HUES64 (cell line): ENCODE measurements around the gene ADCY9.

ENCODE experiments used
- H3K27ac ChIP-seq: 2 replicates; pipeline ENCODE4 v1.7.0; 2013; ENCODE audit warnings: low read depth, low read length, inconsistent platforms
- H3K27me3 ChIP-seq: 2 replicates; pipeline ENCODE4 v1.6.1; 2013; ENCODE audit warnings: mild to moderate bottlenecking, low read length; ENCODE audit not compliant: insufficient read depth
- H3K36me3 ChIP-seq: 2 replicates; pipeline ENCODE4 v1.6.1; 2013; ENCODE audit warnings: mild to moderate bottlenecking, low read length; ENCODE audit not compliant: insufficient read depth
- H3K4me1 ChIP-seq: 2 replicates; pipeline ENCODE4 v1.6.1; 2013; ENCODE audit warnings: mild to moderate bottlenecking, low read length, moderate library complexity; ENCODE audit not compliant: insufficient read depth
- H3K4me3 ChIP-seq: 2 replicates; pipeline ENCODE4 v1.5.1; 2013; ENCODE audit warnings: mild to moderate bottlenecking, low read length, moderate library complexity
- H3K9ac ChIP-seq: 2 replicates; pipeline ENCODE4 v1.6.1; 2013; ENCODE audit warnings: mild to moderate bottlenecking, low read depth, low read length
- H3K9me3 ChIP-seq: 2 replicates; pipeline ENCODE4 v1.6.1; 2013; ENCODE audit warnings: low read depth, low read length; ENCODE audit not compliant: insufficient read depth
- WGBS: fragments of 150-250, 120-280 bp; methylation state at CpG from one replicate; pipeline ENCODE4 v1.1.7; 2013; ENCODE audit warnings: missing lambda C conversion rate; 5-methylcytosine and 5-hydroxymethylcytosine counted together

The ADCY9 gene

DNA sequence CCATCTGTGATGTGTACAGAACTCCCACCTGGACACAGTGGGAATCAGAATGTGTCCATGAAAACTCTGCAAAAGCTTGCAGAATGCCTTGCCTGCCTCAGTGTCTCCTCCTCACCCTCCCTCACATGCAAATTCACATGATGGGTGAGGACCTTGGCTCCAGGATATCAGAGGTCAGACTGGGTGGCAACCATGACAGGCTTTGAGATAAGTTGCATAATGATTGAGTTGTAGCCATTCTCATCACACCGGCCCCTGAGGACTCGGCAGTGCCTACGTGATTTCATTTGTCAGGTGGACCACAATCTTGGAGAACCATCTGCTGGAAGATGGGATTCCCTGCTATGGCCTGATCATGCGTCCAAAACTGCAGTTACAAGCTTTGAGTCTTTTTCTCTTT lies 3.9 kb upstream of the ADCY9 start:
- Histone ChIP-seq H3K27ac (no peak overlapping the region), H3K36me3 (no peaks in the 10 kb centered on the region), H3K9me3 (no peaks in the 10 kb centered on the region), H3K9ac (no peak overlapping the region), H3K4me3 (no peak overlapping the region), H3K4me1 (no peaks in the 10 kb centered on the region), H3K27me3 (peaks cover 15% of the 10 kb centered on the region)
- WGBS, result 91% methylated on average over 4 of the region's 4 CpGs

DNA sequence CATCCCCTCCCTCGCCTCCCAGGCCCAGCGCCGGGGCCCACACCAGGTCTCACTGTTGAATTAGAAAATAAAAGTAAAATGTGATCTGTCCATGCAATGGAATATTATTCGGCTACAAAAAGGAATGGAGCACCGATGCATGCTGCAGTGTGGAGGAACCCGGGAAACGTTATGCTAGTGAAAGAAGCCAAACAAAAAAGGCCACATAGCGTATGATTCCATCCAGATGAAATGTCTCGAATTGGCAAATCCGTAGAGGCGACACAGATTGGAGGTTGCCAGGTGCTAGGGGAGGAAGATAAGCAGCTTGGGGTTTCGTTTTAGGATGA lies 972 bp upstream of the ADCY9 start:
- peaks cover 36% of the 10 kb centered on the region for H3K27me3 ChIP-seq
- 88% methylated on average over 12 of the region's 12 CpGs for WGBS
- no peaks in the 10 kb centered on the region for H3K36me3 ChIP-seq
- peak overlapping the region; percentile 64; the same call in 1 of the 2 replicates for H3K4me3 ChIP-seq
- no peak overlapping the region for H3K27ac ChIP-seq
- no peak overlapping the region for H3K9ac ChIP-seq
- no peaks in the 10 kb centered on the region for H3K9me3 ChIP-seq
- H3K4me1 ChIP-seq, result no peaks in the 10 kb centered on the region

DNA sequence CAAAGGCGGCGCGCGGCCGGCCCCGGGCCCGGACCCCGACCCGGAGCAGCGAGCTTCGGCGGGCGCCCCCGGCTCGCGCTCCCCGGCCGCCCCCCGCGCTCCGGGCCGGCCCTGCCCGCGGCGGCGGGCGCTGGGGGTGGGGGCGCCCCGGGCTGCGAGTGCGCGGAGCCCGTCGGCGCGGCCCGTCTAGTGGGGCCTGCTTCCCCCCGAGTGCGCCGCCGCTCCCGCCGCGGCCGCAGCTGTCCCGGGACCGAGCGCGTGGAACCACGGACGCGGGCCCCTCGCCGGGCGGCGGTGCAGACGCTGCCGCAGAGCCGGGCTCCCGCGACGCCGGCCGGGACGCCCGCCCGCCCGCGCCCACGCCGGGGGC lies 308 bp downstream of the ADCY9 start:
- no peak overlapping the region; the same call in 1 of the 2 replicates for H3K9ac ChIP-seq
- H3K27me3 ChIP-seq, result peaks cover 36% of the 10 kb centered on the region
- no peaks in the 10 kb centered on the region for H3K4me1 ChIP-seq
- H3K4me3 ChIP-seq, result peak overlapping the region; percentile 53
- H3K36me3 ChIP-seq, result no peaks in the 10 kb centered on the region
- no peaks in the 10 kb centered on the region for H3K9me3 ChIP-seq
- under 1% methylated on average over 71 of the region's 71 CpGs for WGBS
- no peak overlapping the region for H3K27ac ChIP-seq

DNA sequence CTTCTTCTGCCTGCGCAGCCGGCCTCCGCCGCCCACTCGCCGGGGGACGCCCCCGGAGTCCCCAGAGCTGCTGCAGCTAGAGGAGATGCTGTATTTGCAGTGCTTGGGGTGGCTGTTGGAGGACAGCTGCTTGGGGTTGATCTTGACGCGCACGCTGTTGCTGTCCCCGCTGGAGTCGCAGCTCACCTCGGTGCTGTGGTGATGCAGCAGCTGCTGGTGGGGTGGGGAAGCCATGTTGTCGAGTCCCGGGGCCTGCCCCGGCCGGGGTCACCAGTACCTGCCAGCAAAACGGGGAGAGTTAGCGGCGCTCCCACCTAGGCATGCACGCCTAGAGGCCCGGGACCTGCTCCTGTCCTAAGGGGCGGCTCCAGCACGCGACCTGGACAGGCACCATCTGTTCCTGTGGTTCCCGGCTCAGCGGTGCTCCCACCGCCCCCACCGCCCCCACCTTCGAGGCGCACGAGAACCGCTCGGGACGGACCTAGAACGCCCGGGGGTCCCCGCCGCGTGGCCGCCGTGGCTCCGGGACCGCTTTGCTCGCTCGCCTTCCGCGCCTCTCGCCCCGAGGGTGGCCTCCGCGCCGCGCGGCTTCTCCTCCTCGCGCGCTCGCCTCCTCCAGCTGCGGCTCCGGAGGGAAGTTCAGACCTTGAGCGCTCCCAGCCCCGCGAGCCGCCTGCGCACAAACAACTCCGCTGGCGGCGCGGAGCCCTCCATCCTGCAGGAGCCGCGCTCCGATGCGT lies 863 bp downstream of the ADCY9 start:
- Histone ChIP-seq H3K4me1 (no peaks in the 10 kb centered on the region), H3K27ac (no peak overlapping the region), H3K4me3 (peak overlapping the region; percentile 53), H3K36me3 (no peaks in the 10 kb centered on the region), H3K27me3 (peaks cover 36% of the 10 kb centered on the region), H3K9me3 (no peaks in the 10 kb centered on the region), H3K9ac (no peak overlapping the region; the same call in 1 of the 2 replicates)
- 6% methylated on average over 75 of the region's 75 CpGs for WGBS

DNA sequence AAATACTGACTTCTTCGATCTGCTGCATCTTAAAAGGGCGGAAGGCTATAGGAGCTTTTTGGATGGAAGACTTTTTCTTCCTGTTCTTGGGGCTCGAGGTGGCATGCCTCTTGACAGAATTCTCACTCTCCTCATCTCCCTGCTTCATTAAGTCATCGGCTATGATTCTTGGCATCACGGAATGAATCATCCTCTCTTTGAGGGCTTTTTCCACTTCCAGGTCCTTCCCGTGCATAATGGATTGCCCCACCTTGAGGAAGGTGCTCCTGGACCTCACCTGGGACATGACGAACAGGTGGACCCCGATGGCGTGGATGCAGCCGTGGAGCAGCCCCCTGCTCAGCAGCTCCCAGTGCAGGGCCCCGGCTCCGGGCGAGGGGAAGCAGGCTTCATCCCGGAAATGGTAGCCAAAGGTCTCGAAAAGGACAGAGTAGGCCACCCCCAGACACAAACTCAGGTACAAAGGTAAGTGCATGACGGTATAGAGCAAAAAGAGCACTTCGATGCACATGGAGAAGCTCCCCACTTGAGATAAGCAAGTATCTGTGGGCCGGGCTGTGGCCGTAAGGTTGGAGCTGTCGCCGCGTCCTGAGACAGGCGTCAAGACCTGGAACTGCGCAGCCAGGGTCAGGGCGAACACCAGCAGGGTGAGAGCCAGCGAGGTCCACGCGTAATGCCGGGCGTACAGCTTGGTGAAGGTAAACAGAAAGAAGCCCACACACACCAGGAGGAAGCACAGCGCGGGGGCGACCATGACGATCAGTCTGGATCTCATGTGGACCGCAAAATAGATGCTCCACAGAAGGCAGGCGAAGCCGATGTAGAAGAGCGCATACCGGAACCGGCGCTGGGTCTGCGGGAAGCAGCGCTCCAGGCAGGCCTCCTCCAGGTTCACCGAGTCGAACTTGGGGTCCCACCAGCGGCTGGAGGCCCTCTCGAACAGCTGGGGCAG lies 1.7 kb downstream of the ADCY9 start:
- Histone ChIP-seq H3K9ac (no peak overlapping the region), H3K36me3 (no peaks in the 10 kb centered on the region), H3K9me3 (no peaks in the 10 kb centered on the region), H3K4me3 (peak overlapping the region; percentile 53), H3K27ac (no peak overlapping the region), H3K4me1 (no peaks in the 10 kb centered on the region), H3K27me3 (peaks cover 36% of the 10 kb centered on the region)
- WGBS, result 86% methylated on average over 47 of the region's 47 CpGs

DNA sequence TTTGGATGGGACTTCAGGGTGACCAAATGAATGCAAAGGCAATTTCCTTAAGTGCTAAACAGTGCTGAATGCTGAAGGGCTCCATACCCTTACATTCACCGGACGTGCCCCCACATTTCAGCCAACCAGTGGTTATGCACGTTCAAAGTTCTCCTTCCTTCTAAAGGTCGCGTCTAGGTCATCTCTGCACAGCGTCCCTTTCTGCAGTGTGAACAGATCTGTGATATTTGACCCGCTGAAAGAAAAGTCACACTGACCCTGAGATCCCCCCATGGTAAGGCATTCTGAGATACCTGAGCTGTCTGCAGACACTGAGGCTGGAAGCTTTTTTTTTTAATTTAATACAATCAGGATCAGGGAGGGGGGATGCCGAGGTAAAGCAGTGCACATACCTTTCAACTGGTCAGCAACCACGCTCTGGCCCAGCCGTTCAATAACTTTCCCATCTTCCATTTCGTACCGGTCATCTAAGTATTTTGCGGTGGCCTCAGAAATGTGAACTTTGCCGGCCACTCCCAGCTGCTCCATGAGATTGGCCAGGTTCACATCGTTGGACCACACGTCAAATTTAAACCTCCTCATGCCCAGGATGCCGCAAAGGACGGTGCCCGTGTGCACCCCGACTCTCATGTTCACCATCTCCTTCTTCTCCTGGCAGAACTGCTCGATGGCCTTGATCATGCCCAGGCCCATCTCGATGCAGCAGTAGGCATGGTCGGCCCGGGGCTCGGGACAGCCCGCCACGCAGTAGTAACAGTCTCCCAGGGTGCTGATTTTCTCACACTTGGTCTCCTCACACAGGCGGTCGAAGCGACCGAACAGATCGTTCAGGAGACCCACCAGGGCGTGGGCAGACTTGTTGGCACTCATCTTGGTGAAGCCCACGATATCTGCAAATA lies 2.6 kb downstream of the ADCY9 start:
- H3K9ac ChIP-seq, result no peak overlapping the region
- peaks cover 36% of the 10 kb centered on the region for H3K27me3 ChIP-seq
- H3K36me3 ChIP-seq, result no peaks in the 10 kb centered on the region
- WGBS, result 92% methylated on average over 34 of the region's 34 CpGs
- no peaks in the 10 kb centered on the region for H3K4me1 ChIP-seq
- H3K9me3 ChIP-seq, result no peaks in the 10 kb centered on the region
- no peak overlapping the region for H3K4me3 ChIP-seq
- no peak overlapping the region for H3K27ac ChIP-seq

DNA sequence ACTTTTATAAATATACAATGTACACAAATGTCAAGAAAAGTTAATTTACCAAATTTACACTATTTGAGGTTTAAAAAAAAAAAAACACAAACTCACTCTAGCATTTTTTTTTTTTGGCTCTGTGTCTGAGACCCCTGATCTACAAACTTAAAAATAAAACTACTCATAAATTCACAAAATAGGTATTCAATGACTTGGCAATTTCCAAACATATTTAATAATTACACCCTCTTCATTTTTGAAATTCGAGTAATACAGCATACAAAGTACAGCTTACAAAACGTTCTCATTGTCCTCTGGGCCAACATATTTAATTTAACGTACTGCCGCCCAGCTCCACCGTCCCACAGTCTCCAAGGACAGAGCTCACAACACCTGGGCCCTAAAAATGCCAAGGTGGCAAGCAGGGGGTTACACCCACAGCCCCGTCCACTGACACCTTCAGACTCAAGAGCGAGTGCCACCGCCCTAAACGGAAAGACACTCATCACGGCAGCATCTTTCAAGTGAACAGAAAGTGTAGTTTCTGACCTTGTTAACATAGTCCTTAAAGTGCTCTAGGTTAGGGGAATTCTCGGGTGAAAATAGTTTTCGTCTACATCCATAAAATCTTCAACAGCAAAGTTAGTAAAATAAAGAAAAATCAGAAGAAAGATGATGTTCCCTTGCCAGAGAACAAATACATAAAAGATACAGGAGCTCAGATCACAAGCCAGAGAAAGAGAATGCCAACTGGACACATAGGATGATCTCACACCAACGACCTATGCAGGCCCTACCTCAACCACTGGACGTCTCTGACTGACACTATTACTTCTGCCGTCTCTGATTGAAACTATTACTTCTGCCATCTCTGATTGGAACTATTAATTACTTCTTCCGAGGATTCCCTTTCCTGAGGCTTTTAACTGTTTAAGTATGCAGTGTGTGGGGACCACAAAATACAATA lies 4.2 kb downstream of the ADCY9 start:
- Histone ChIP-seq H3K36me3 (no peaks in the 10 kb centered on the region), H3K9ac (no peak overlapping the region), H3K4me3 (no peak overlapping the region), H3K9me3 (no peaks in the 10 kb centered on the region), H3K27ac (no peak overlapping the region), H3K4me1 (no peaks in the 10 kb centered on the region), H3K27me3 (peaks cover 31% of the 10 kb centered on the region)
- 90% methylated on average over 14 of the region's 16 CpGs for WGBS

DNA sequence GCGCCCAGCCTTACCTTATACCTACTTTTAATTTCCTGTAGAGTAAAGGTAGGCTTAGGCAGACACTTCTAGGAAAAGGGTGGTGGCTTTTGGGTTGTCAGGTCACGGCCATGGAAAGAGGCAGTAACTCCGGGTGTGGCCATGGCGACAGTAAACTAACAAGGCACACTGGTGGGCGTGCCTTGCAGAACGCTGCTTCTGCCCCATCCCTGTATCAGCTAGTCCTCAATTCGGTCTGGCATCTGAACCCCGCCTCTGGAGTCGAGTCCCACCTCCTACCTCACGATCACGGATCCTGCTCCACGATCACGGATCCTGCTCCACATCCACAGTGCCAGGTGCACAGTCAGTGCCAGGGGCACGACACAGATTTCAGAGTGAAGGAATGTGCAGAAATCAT lies 5.6 kb downstream of the ADCY9 start:
- H3K36me3 ChIP-seq, result no peaks in the 10 kb centered on the region
- no peaks in the 10 kb centered on the region for H3K9me3 ChIP-seq
- H3K4me3 ChIP-seq, result no peak overlapping the region
- H3K9ac ChIP-seq, result no peak overlapping the region
- peaks cover 26% of the 10 kb centered on the region for H3K27me3 ChIP-seq
- no peak overlapping the region for H3K27ac ChIP-seq
- WGBS, result 92% methylated on average over 14 of the region's 14 CpGs
- no peaks in the 10 kb centered on the region for H3K4me1 ChIP-seq

DNA sequence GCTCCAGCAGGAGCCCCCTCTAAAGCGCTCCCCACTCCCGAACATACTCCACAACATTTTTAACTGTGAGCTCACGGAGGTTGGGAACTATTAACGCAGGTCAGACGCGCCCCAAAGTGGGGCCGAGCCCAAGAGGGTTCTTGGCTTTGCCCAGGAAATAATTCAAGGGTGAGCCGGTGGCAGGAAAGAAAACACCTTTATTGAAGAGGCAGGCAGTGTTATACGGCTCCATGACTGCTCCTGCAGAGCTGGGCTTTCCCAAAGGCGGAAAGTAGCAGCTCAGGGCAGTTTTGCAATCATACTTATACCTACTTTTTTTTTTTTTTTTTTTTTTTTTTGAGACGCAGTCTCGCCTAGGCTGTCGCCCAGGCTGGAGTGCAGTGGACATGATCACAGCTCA lies 6.2 kb downstream of the ADCY9 start:
- H3K4me1 ChIP-seq, result no peaks in the 10 kb centered on the region
- WGBS, result 89% methylated on average over 13 of the region's 13 CpGs
- H3K4me3 ChIP-seq, result no peak overlapping the region
- H3K36me3 ChIP-seq, result no peaks in the 10 kb centered on the region
- H3K9me3 ChIP-seq, result no peaks in the 10 kb centered on the region
- H3K9ac ChIP-seq, result no peak overlapping the region
- no peak overlapping the region for H3K27ac ChIP-seq
- H3K27me3 ChIP-seq, result peaks cover 20% of the 10 kb centered on the region

DNA sequence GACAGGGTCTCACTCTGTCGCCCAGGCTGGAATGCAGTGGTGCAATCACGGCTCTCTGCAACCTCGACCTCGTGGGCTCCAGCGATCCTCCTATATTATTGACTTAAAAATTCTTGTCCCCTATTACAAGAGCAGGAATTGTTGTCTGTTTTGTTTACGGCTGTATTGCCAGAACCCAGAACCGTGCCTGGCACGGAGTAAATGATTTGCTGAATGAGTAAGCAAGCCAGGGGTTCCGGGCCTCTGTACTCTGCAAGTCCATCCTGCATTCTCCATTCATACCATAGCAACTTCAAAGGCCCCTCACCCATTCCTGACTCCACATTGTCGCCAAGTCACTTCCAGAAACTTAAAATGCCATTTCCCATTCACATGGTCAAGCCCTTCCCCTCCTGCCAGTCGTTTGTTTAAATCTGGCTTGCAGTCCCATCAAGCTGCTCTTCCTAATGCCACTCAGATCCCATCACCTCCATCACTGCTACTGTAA lies 6.9 kb downstream of the ADCY9 start:
- WGBS, result 88% methylated on average over 11 of the region's 11 CpGs
- peaks cover 12% of the 10 kb centered on the region for H3K27me3 ChIP-seq
- no peak overlapping the region for H3K9ac ChIP-seq
- H3K9me3 ChIP-seq, result no peaks in the 10 kb centered on the region
- H3K27ac ChIP-seq, result no peak overlapping the region
- no peaks in the 10 kb centered on the region for H3K36me3 ChIP-seq
- H3K4me3 ChIP-seq, result no peak overlapping the region
- H3K4me1 ChIP-seq, result no peaks in the 10 kb centered on the region
